SKM-1 (cell line): Measurements from ENCODE around the gene NUMBL.

Experiments used
- DNase-seq: peaks from one replicate; lab custom pipeline; 2025; ENCODE audit not compliant: unreplicated experiment; lab: John Stamatoyannopoulos, UW

Gene NUMBL

DNA sequence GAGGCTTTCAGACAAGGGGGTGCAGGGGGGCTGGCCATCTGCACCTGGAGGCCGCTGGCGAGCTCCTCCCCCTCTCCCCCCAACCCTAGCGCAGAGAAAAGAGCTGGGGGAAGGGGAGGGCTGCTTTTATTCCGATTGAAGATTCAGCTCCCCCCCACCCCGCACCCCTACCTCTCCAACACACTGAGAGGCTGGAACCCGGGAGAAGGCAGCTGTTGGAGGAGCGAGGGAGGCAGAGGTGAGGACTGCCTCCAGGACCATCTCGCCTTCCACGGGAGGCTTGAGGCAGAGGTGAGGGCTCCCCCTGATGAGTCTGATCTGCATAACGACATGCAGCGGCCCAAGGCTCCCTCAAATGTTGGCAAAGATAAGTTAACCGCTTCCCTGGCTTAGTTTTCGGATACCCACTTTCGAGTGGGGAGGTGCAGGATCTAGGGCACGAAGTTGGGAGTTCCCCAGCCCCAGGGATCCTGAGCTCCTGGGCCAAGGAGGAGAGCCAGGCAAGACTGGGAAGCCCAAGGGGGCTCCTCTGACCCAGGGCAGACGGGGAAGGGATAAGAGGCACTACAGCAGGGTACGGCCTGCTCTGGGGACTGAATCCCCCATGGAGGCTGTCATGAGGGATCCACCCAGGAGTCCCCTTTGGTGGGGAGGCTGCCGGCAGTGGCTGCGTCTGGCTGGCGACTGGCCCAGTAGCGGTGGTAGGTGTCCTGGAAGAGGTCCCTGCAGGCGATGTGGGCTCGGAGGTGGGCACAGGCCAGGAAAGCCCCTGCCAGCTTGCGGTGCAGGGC is 1.2 kb upstream of the NUMBL start:
- no peak for DNase-seq

DNA sequence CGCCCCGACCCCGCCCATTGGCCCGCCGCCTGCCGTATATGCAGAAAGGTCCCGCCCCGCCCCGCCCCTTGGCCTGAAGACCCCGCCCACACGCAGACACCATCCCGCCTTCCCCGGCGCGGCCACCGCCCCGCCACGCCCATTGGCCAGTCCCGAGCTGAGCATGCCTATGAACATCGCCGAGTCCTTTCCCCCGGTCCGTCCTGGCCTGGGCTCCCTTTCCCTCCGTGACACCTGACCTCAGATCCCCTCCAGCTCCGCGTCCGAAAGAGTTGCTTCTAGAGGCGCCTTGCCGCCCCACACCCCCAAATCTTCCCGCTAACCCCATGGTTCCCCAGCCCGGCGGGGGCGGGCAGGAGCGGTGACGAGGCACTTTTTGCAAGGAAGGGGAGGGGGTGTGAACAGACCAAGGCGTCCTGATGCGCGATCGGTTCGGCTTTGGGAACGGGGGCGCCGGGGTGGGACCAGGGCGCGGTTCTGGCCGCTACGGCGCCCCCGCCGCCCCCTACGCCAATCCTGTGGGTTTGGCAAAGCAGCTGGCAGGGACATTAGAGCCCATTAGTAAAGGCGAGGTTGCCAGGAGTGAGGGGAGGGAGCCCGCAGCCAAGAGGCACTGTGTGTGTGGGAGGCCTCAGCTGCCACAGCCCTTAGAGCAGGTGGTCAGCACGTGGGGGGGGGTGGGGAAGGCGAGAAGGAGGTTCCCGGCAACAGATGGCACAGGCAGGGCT is 406 bp upstream of the NUMBL start:
- peak; percentile 69 for DNase-seq

DNA sequence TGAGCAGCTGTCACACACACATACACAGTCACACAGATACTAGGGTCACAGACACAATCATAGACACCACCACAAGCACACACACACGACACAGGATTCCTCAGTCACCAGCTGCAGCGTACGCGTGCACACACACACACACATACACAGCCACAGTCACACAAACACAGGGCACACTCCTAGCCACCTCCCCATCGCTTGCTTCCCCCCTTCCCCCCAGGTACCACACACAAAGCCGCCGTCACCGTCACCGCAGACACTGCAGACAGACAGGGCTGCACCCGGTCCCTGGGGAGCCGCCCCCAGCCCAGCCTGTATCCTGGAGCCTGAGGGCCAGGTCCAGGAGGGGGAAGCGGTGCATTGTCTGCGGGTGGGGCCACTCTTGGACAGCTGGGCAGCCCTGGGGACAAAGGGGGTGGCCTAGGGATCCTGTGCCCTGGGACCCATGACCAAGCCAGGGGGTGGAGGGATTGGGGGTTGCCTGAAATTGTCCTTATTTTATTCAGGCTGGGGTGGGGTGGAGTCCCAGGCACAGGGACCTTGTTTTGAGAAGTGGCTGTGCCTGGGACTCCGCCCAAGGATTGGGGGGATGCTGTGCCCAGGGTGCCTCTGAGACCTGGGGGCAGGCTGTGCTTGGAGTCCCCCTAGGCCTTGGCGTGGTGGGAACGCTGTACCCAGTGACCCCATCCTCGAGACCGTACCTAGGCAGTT is 957 bp downstream of the NUMBL start:
- no peak for DNase-seq

DNA sequence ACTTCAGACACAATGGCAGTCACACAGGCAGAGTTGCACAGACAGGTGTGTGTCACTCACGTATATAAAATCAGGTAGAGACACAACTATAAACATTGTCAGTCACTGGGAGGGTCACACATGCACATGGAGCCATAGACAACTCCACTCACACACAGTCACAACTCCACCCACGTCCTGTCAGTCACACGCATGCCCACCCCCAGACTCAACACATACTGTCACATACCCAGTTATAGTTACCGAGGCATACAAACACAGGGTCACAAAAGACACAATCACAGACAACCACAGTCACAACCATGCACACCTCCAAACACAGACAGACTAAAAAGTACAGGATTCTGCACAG is 1.5 kb downstream of the NUMBL start:
- no peak for DNase-seq

DNA sequence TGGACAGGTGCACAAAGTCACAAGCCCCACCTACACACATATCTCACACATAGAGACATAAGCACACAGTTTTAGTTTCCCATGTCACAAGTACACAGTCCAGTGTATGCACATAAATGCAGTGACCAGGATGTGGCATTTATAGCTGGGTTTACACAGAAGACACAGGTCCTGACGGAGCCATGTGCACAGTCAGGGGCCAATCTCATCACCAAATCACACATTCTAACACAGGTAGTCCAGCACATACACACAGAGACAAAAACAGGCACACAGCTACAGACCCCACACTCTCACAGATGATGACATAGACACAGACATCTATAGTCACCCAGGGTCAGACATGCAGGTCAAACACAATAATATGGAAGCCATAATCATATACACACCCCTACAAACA is 2.1 kb downstream of the NUMBL start:
- no peak for DNase-seq

DNA sequence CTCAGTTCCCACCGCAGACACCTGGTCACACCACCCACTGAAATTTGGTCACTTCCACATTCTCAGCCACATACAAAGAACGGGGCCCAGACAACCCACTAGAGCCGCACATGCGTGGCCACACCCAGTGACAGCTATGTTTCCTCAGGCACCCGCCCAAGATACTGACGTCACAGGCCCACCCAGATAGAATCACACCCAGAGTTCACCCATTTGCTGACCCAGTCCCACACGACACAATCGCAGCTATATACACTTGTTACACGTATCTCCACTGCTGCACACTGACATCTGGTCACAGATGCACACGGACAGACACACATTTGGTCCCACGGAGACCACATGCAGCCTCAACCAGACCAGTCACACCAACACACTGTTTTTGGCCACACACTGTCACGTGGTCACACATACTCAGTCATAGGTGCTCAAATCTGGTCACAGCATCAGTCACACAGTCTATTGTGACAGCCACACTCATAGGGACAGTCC is 2.9 kb downstream of the NUMBL start:
- no peak for DNase-seq

DNA sequence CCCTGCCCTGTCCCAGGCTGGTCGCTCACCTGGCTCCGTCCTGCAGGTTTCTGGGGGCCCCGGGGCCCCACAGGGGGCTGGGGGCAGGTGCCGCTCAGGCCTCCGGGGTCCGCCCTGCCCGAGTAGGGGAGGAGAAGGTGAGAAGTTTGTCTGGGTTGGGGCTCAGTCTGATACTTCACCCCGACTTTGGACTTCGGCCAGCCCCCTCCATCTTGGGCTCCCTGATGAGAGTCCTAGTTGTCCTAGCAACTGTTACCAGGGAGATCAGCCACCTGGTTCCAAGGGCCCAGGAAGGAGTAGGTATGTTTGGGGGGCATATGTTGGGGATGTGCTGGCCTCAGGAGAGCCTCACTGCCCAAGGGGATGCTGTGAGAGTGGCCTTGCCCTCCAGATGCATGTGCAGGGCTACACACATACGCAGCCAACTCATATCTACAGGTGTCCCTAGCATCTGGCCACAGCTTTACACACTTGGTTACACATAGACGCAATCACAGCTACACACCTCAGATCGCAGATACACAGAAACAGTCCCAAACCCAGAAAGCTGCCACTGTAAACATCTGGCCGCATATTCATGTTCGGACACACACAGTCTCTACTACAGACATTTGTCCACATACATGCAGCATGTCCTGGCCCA is 3.4 kb downstream of the NUMBL start:
- DNase-seq, result no peak

DNA sequence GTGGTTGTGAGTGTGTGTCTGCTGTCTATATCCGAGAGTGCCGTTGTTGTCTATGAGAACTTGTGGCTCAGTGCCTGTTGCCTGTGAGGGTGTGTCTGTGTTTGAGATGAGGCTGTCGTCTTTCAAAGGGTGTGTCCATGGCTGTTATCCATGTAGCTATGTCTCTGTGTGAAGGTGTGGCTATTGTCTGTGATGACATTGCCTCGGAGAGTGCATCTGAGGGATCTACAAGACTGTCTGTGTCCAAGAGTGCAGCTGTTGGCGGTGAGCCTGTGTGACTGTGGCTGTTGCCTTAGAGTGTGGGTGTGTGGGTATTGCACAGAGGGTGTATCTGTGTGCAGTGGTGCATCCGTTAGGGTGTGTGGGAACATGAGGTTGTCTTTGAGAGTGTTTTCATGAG is 4.9 kb downstream of the NUMBL start:
- no peak for DNase-seq

DNA sequence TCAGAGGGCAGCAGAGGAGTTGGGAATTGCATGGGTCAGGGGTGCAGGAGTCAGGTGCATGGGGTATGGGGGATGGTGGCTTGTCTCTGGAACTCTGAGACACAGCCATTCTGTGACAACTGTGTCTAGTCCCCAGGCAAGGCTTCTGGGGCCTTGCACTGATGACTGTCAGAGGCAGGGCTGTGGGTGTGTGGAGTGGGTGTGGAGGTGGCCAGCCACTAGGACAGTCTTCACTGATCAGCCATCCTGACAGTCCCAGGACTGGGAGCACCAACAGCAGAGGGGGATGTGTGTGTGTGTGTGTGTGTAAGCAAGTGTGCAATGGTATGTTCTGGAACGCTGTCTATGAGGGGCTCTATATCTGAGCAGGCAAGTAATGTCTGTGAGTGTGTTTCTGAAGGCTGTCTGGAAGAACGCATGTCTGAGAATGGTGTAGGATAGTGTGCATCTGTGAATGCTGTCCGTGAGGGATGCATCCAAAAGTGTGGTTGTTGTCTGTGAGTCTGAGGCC is 5.4 kb downstream of the NUMBL start:
- DNase-seq, result no peak

DNA sequence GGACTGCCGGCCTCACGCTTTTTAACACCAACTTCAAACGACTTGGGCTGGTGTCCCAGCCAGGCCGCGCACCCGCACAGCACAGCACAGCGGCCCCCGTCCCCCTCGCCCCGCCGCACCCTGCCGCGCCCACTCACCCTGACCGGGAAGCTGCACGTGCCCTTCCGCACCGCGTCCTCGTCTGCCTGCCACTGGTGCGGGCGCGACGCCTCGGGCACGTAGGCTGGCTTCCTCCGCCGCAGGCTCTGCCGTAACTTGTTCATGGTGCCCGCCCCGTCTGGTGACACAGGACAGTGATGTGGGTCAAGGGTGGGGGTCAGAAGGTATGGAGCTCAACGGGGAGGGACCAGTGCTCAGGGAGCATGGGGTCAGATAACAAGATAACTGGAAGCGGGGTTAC is 6.2 kb downstream of the NUMBL start:
- DNase-seq, result no peak

DNA sequence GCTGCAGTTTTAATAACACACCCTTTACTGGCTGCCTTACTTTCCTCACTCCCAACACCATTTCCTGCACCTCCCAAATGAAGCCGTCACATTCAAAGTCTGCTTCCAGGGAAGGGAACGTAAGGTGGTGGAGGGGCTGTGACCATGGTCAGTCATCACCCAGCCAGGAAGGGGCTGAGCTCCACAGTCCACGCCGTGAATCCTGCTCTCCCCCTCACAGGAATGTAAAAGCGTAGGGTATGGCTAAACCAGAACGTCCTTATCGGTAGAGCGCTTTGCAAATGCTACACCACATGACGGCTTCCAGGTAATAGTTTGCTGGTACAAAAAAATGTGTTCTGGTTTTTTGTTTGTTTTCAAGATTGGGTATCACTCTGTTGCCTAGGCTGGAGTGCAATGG is 7.0 kb downstream of the NUMBL start:
- DNase-seq, result no peak

DNA sequence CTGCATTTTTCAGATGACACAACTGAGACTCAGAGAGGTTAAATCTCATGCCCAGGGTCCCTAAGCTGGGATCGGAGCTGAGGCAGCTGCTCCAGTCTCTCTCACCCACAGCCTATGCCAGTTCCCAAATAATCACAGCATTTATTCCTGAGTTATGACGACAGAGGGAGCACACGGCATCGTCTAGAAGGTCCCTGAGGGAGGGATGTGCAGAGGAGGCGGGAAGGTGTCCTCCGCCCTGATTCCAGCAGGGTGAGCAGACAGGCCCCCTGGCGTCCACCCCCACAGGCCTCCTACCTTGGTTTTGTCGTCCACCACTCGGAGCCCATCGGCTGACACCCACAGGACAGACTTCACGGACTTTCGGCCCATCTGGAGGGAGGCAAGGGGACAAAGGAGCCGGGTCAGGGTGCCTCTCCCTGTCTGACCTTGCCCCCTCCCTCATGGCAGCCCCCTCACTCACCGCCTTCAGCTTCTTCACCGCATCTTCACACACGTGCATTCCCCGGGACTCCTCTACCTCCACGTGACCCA is 8.0 kb downstream of the NUMBL start:
- DNase-seq, result no peak

DNA sequence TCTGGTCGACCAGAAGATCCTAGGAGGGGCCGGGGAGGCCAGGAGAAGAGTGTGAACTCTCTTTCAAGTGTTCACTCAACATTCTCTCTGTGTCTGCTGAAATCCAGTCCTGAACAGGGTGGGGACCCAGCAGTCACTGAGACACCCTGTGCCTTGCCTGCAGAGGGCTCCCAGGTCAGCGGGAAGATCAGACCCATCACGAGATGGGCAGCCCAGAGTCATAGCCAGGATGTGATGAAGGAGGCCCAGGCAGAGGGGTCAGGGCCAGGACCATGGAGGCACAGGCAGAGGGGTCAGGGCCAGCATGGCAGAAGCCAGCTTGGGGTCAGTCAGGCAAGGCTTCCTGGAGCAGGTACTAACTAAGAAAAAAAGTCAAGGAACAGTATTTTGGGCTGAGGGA is 9.4 kb downstream of the NUMBL start:
- no peak for DNase-seq

DNA sequence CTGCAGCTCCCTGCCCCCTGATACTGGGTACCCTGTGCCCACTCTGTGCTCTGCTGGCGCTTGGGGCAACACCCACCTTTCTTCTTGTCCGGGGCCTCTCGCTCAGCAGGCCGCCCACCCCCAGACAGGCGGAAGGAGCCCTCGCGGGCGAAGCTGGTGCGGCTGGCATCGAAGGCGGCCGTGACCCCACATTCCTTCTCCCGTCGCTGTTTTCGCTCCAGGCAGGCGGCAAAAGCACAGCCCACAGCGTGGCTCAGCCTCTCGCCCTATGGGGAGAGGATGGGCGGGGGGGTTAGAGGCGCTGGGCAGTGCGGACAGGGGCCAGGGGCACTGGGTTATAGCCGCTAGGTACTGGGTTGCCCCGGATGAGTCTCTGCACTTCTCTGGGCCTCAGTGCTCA is 13.3 kb downstream of the NUMBL start:
- DNase-seq, result no peak

DNA sequence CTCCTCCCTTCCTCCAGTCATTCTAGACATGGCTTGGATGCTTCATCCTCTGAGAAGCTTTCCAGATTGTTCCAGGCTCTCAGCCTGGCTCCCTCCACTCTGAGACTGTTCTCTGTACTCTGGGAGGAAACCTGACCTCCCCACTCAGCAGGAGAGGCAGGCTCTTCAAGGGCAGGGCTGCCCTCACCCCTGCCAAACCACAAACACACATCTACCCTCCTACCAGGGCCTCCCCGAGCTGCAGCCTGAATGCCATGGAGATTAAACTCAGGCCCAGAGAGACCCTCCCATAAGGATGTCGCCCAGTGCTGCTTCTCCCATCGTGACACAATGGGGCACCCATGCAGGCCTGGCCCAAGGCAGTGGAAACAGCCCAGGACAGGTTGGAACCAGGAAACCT is 16.2 kb downstream of the NUMBL start:
- DNase-seq, result no peak

DNA sequence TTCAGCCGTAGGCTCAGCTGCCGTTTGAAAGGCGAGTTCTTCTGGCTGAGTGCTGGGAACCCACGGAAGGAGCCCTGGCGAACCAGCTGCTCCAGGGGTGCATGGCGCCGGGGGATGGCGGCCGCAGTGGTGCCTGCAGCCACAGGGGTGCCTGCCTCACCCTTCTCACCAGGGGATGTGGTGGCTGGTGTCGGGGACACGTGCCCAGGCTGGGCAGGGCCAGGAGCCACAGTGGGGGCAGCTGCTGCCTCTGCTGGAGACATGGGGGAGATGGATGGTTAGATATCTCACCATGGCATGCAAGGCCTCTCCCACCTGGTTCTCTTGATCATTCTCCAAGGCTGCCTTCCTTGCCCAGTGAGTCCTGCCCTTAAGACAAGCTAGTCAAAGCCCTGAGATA is 17.1 kb downstream of the NUMBL start:
- DNase-seq, result no peak

DNA sequence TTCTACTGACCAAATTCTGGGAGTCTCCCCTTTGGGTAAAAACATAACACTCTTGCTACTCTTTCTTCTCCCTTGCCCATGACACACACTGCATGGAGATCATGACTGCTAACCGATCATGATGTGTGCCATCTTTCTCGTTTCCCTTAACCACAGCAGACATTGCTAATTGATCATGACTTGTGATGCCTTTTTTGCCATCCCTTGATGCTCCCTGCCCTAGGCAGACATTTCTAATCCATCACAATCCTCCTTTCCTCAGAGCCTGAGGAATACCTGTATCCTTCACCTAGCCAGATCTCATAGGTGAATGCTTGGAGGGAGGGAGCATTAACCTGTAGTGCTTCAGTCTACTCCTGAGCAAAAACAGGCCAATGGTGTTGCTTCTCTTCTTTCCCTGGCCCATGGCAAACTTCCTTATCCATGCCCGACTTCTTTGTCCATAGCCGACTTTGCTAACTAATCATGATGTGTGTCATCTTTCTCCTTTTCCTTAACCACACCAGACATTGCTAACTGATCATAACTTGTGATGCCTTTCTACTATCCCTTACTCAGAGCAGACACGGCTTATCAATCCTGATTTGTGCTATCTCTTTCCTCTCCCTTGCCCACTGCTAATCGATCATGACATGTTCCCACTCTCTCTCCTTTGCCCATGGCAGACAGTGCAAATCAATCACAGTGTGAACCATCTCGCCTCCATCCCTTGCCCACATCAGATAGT is 17.7 kb downstream of the NUMBL start:
- no peak for DNase-seq

DNA sequence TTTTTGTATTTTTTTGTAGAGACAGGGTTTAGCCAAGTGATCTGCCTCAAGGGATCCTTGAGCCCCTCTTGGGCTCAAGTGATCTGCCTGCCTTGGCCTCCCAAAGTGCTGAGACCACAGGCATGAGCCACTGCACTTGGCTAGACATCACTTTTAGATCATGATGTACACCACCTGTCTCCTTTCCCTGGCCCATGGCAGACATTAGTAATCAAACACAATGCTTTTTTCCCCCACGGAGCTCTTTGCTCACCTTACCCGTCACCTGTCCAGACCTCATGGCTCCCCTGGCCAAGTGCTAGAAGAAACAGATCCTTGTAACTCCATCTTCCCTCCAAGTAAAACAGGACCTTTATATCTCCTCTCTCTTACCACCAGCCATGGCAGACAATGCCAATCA is 18.4 kb downstream of the NUMBL start:
- DNase-seq, result no peak

DNA sequence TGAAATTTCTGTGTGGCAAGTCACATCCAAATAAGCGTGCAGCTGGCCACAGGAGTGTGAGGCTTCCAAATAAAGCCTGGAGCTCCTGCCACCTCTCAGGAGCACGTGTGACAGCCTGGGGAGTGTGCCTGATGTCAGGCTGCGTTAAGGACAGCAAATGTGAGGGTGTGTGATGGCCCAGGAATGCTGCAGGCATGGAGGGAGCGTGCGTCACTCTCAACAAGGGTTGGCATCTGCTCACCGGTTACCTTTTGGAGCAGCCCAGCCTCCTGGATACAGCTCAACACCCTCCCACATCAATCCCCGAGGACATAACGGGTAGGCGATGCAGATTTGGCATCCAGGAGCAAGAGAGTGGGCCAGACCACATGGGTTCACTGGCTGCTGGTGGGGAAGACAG is 19.0 kb downstream of the NUMBL start:
- DNase-seq, result no peak

DNA sequence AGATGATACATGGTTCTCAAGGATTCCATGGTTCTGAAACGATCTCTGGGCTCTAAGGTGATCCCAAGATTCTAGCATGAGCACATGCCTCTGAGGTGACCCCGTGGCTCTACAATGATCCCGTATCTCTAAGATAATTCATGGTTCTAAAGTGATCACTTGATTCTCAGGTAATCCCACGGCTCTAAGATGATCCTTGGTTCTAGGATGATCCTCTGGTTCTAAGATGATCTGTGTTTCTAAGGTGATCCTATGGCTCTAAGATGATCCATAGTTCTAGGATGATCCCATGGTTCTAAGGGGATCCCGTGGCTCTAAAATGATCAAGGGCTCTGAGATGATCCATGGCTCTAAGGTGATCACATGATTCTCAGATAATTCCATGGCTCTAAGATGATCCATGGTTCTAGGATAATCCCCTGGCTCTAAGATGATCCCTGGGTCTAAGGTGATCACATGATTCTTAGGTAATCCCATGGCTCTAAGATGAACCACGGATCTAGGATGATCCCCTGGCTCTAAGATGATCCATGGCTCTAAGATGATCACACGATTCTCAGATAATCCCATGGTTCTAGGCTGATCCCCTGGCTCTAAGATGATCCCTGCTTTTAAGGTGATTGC is 21.3 kb downstream of the NUMBL start:
- DNase-seq, result no peak
